A549 (cell line): Measurements from ENCODE around the gene MAP2. TPM values are rescaled to one million over a fixed set of nuclear protein-coding genes. Genes with fewer than 3 reads are reported as not detected.
A peak's percentile ranks its signal among the peaks of the same experiment; 100 is the strongest.

Experiments used
- BHLHE40 ChIP-seq: IDR thresholded peaks from 2 replicates; pipeline ENCODE4 v1.6.1; 2012; ENCODE audit warnings: low read depth, low read length, inconsistent platforms
- CBX8 ChIP-seq: fragments of 200-600 bp; sonication (generic); IDR thresholded peaks from 2 replicates; pipeline ENCODE4 v1.6.1; 2016
- CEBPB ChIP-seq, 2 experiments: fragments of >200 bp in 1 of 2; sonication (Bioruptor Twin) in 1 of 2; formaldehyde crosslinking in 1 of 2; IDR thresholded peaks; 2 replicates each; pipeline ENCODE4 v1.6.1; 2012 to 2016
- CHD2 ChIP-seq: fragments of 150-350 bp; IDR thresholded peaks from 2 replicates; pipeline ENCODE4 v1.6.1; 2014; ENCODE audit warnings: low read length; ENCODE audit not compliant: partially characterized antibody
- EHMT2 ChIP-seq: fragments of 200-600 bp; sonication (generic); IDR thresholded peaks from 2 replicates; pipeline ENCODE4 v1.6.1; 2016; ENCODE audit warnings: antibody characterized with exemption, low read depth, mild to moderate bottlenecking, moderate library complexity
- EP300 ChIP-seq, 2 experiments: fragments of >200 bp; sonication (Bioruptor Twin); formaldehyde crosslinking; IDR thresholded peaks; 2 replicates in 1 of 2; 3 replicates in 1 of 2; pipeline ENCODE4 v1.6.1; 2016 to 2017
- ESRRA ChIP-seq: fragments of 150-350 bp; IDR thresholded peaks from 2 replicates; pipeline ENCODE4 v1.6.1; 2014; ENCODE audit warnings: mild to moderate bottlenecking, low read length, borderline replicate concordance
- FOSB ChIP-seq: fragments of 250-450 bp; sonication (Bioruptor Pico); IDR thresholded peaks from 2 replicates; pipeline ENCODE4 v1.5.0; 2020; ENCODE audit warnings: mild to moderate bottlenecking, moderate library complexity
- GATA3 ChIP-seq: IDR thresholded peaks from 2 replicates; pipeline ENCODE4 v1.6.1; 2012; ENCODE audit warnings: borderline replicate concordance
- HEYL ChIP-seq: fragments of 250-450 bp; sonication (Bioruptor Pico); IDR thresholded peaks from 2 replicates; pipeline ENCODE4 v1.8.0; 2021; ENCODE audit warnings: mild to moderate bottlenecking, moderate library complexity
- HOXB13 ChIP-seq: fragments of 250-450 bp; sonication (Bioruptor Pico); IDR thresholded peaks from 2 replicates; pipeline ENCODE4 v1.5.0; 2020; ENCODE audit warnings: low read depth, mild to moderate bottlenecking, moderate library complexity
- HOXB5 ChIP-seq: fragments of 250-450 bp; sonication (Bioruptor Pico); IDR thresholded peaks from 2 replicates; pipeline ENCODE4 v1.5.0; 2020; ENCODE audit warnings: mild to moderate bottlenecking, moderate library complexity
- JUN ChIP-seq, 2 experiments: fragments of >200 bp; sonication (Bioruptor Twin); formaldehyde crosslinking; IDR thresholded peaks; 2 replicates in 1 of 2; 3 replicates in 1 of 2; pipeline ENCODE4 v1.6.1; 2016 to 2017
- JUNB ChIP-seq: fragments of >200 bp; sonication (Bioruptor Twin); formaldehyde crosslinking; IDR thresholded peaks from 2 replicates; pipeline ENCODE4 v1.6.1; 2016
- KDM1A ChIP-seq: fragments of 200-600 bp; sonication (generic); IDR thresholded peaks from 2 replicates; pipeline ENCODE4 v1.6.1; 2016; ENCODE audit warnings: low read depth, mild to moderate bottlenecking
- MAFK ChIP-seq: fragments of 450-650 bp; IDR thresholded peaks from 2 replicates; pipeline ENCODE4 v1.6.1; 2014; ENCODE audit not compliant: partially characterized antibody
- MAZ ChIP-seq: fragments of 150-350 bp; IDR thresholded peaks from 2 replicates; pipeline ENCODE4 v1.6.1; 2014; ENCODE audit warnings: antibody characterized with exemption, low read depth, low read length, borderline replicate concordance
- MYC ChIP-seq: IDR thresholded peaks from 2 replicates; pipeline ENCODE4 v1.6.1; 2012; ENCODE audit warnings: mild to moderate bottlenecking, inconsistent platforms, low read length, improper control_type of control experiment, borderline replicate concordance
- NFE2L2 ChIP-seq: fragments of 150-350 bp; conservative IDR thresholded peaks from 2 replicates; pipeline ENCODE4 v1.6.1; 2014; ENCODE audit warnings: low read length
- NR3C1 ChIP-seq: fragments of >200 bp; sonication (Bioruptor Twin); formaldehyde crosslinking; IDR thresholded peaks from 3 replicates; pipeline ENCODE4 v1.6.1; 2017
- RCOR1 ChIP-seq: fragments of 150-350 bp; IDR thresholded peaks from 2 replicates; pipeline ENCODE4 v1.6.1; 2014; ENCODE audit warnings: antibody characterized with exemption, low read length, low read depth
- RFX5 ChIP-seq: fragments of 450-650 bp; IDR thresholded peaks from 2 replicates; pipeline ENCODE4 v1.7.1; 2014; ENCODE audit warnings: antibody characterized with exemption, mild to moderate bottlenecking, moderate library complexity
- RNF2 ChIP-seq: fragments of 200-600 bp; sonication (generic); IDR thresholded peaks from 2 replicates; pipeline ENCODE4 v1.6.1; 2016; ENCODE audit warnings: low read depth, mild to moderate bottlenecking, antibody characterized with exemption, moderate library complexity, borderline replicate concordance
- SREBF2 ChIP-seq: fragments of 450-650 bp; IDR thresholded peaks from 2 replicates; pipeline ENCODE4 v1.6.1; 2014; ENCODE audit warnings: mild to moderate bottlenecking, moderate library complexity
- TFCP2L1 ChIP-seq: fragments of 250-450 bp; sonication (Bioruptor Pico); IDR thresholded peaks from 2 replicates; pipeline ENCODE4 v1.5.0; 2021; ENCODE audit warnings: mild to moderate bottlenecking
- TP53 ChIP-seq: fragments of 250-450 bp; sonication (Bioruptor Pico); IDR thresholded peaks from 2 replicates; pipeline ENCODE4 v1.5.0; 2021; ENCODE audit warnings: mild to moderate bottlenecking, moderate library complexity
- ZC3H11A ChIP-seq: fragments of 450-650 bp; IDR thresholded peaks from 2 replicates; pipeline ENCODE4 v1.6.1; 2014; ENCODE audit warnings: antibody characterized with exemption, mild to moderate bottlenecking
- ZFP36 ChIP-seq: fragments of 450-650 bp; IDR thresholded peaks from 2 replicates; pipeline ENCODE4 v1.6.1; 2014; ENCODE audit warnings: borderline replicate concordance; ENCODE audit not compliant: partially characterized antibody
- ZNF302 ChIP-seq: fragments of 250-450 bp; sonication (Bioruptor Pico); IDR thresholded peaks from 2 replicates; pipeline ENCODE4 v1.9.0; 2021; ENCODE audit warnings: inconsistent platforms, mild to moderate bottlenecking, moderate library complexity
- polyA plus RNA-seq, 4 experiments: library from polyadenylated mRNA; depleted of rRNA in 3 of 4; stranded (reverse); fragments of >200 nt; fragmentation: RNase III in 1 of 4; extraction: RNeasy Plus Mini Kit Qiagen cat#74134 plus additional on column Dnase treatment in 1 of 4; gene quantifications; 2 replicates in 3 of 4; 3 replicates in 1 of 4; pipeline ENCODE4 v1.2.3, GENCODE V29; 2011 to 2017
- TF ChIP-seq, protein P1 (sequence below): IDR thresholded peaks from 2 replicates; pipeline ENCODE4 v1.6.1; 2012
- TF ChIP-seq, protein P2 (sequence below): fragments of 200-600 bp; sonication (generic); IDR thresholded peaks from 2 replicates; pipeline ENCODE4 v1.6.1; 2016; ENCODE audit warnings: antibody characterized with exemption, mild to moderate bottlenecking, moderate library complexity
- TF ChIP-seq, protein P3 (sequence below): fragments of 250-450 bp; sonication (Bioruptor Pico); IDR thresholded peaks from 2 replicates; pipeline ENCODE4 v1.5.0; 2020; ENCODE audit warnings: low read depth, mild to moderate bottlenecking, moderate library complexity
- TF ChIP-seq, protein P4 (sequence below): fragments of >200 bp; sonication (Bioruptor Twin); formaldehyde crosslinking; IDR thresholded peaks from 3 replicates; pipeline ENCODE4 v1.6.1; 2016
- TF ChIP-seq, protein P5 (sequence below): fragments of >200 bp; sonication (Bioruptor Twin); formaldehyde crosslinking; IDR thresholded peaks from 3 replicates; pipeline ENCODE4 v1.5.1; 2016
- TF ChIP-seq, protein P6 (sequence below): fragments of 450-650 bp; IDR thresholded peaks from 2 replicates; pipeline ENCODE4 v1.6.1; 2014; ENCODE audit warnings: antibody characterized with exemption

Gene MAP2
- polyA plus RNA-seq, 2 of the 4 experiments (the other 2 are of a cell fraction): 0.53 to 1.8 TPM

DNA sequence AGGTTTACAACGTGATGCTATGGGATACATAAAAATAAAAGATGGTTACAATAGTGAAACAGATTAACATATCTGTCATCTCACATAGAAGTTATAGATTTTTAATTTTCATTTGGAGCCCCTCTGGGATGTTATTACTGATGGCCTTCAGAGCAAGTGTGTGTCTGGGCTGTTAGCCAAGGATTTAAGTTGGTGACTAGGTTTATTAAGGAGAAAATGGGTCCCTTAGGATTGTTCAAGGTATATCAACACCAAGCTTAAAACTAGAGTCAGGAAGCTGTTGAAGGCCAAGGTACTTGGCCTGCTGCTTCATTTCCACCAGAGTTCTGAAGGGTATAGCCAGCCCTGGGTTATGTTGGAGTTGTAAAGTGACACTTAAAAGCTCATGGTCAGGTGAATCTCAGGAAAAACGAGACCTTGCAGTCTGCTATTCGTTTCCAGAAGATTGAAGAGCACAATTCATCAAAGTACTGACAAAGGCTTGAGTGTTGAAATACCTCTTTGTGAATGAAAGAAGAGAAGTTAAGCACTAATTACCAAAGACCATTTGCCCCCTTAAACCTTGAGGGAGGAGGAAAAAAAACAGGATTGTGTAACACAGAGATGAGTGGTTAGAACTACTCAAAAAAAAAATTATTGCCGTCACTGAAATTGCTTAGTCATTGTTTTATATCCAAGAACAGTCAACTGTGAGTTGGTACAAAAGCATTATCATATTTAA is 48.4 kb downstream of the MAP2 start (continued):
- TF ChIP-seq CBX8 (no peak), GATA3 (no peak), JUN (IDR thresholded peaks at IDR 0.05) (no peak), RFX5 (no peak), CEBPB (IDR thresholded peaks at IDR 0.05) (peak; percentile 79; a peak in 3 of 4 replicates), JUNB (peak; percentile 61; the same call in 1 of the 2 replicates), TFCP2L1 (no peak), RNF2 (no peak), RCOR1 (no peak), EHMT2 (no peak), HOXB13 (CRISPR knock-in tag) (0 out of 2 replicates have a peak, but pooled peaks have one; percentile 27), ZC3H11A (no peak), BHLHE40 (no peak), ESRRA (no peak), CHD2 (no peak), EP300 (IDR thresholded peaks at IDR 0.05) (peak; percentile 9 to 34; a peak in 1 of 5 replicates), SREBF2 (no peak), MAZ (no peak), KDM1A (no peak), MYC (no peak), HOXB5 (CRISPR knock-in tag) (no peak), TP53 (CRISPR knock-in tag) (no peak), ZFP36 (no peak), HEYL (no peak), ZNF302 (no peak), NR3C1 (no peak), MAFK (peak; percentile 99), NFE2L2 (peak; percentile 97), FOSB (no peak)
- TF ChIP-seq, protein P1, sequence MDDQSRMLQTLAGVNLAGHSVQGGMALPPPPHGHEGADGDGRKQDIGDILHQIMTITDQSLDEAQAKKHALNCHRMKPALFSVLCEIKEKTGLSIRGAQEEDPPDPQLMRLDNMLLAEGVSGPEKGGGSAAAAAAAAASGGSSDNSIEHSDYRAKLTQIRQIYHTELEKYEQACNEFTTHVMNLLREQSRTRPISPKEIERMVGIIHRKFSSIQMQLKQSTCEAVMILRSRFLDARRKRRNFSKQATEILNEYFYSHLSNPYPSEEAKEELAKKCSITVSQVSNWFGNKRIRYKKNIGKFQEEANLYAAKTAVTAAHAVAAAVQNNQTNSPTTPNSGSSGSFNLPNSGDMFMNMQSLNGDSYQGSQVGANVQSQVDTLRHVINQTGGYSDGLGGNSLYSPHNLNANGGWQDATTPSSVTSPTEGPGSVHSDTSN: no peak
- TF ChIP-seq, protein P2, sequence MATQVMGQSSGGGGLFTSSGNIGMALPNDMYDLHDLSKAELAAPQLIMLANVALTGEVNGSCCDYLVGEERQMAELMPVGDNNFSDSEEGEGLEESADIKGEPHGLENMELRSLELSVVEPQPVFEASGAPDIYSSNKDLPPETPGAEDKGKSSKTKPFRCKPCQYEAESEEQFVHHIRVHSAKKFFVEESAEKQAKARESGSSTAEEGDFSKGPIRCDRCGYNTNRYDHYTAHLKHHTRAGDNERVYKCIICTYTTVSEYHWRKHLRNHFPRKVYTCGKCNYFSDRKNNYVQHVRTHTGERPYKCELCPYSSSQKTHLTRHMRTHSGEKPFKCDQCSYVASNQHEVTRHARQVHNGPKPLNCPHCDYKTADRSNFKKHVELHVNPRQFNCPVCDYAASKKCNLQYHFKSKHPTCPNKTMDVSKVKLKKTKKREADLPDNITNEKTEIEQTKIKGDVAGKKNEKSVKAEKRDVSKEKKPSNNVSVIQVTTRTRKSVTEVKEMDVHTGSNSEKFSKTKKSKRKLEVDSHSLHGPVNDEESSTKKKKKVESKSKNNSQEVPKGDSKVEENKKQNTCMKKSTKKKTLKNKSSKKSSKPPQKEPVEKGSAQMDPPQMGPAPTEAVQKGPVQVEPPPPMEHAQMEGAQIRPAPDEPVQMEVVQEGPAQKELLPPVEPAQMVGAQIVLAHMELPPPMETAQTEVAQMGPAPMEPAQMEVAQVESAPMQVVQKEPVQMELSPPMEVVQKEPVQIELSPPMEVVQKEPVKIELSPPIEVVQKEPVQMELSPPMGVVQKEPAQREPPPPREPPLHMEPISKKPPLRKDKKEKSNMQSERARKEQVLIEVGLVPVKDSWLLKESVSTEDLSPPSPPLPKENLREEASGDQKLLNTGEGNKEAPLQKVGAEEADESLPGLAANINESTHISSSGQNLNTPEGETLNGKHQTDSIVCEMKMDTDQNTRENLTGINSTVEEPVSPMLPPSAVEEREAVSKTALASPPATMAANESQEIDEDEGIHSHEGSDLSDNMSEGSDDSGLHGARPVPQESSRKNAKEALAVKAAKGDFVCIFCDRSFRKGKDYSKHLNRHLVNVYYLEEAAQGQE: no peak
- TF ChIP-seq, protein P3, sequence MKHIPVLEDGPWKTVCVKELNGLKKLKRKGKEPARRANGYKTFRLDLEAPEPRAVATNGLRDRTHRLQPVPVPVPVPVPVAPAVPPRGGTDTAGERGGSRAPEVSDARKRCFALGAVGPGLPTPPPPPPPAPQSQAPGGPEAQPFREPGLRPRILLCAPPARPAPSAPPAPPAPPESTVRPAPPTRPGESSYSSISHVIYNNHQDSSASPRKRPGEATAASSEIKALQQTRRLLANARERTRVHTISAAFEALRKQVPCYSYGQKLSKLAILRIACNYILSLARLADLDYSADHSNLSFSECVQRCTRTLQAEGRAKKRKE (CRISPR knock-in tag): no peak
- TF ChIP-seq, protein P4, sequence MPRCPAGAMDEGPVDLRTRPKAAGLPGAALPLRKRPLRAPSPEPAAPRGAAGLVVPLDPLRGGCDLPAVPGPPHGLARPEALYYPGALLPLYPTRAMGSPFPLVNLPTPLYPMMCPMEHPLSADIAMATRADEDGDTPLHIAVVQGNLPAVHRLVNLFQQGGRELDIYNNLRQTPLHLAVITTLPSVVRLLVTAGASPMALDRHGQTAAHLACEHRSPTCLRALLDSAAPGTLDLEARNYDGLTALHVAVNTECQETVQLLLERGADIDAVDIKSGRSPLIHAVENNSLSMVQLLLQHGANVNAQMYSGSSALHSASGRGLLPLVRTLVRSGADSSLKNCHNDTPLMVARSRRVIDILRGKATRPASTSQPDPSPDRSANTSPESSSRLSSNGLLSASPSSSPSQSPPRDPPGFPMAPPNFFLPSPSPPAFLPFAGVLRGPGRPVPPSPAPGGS: no peak
- TF ChIP-seq, protein P5, sequence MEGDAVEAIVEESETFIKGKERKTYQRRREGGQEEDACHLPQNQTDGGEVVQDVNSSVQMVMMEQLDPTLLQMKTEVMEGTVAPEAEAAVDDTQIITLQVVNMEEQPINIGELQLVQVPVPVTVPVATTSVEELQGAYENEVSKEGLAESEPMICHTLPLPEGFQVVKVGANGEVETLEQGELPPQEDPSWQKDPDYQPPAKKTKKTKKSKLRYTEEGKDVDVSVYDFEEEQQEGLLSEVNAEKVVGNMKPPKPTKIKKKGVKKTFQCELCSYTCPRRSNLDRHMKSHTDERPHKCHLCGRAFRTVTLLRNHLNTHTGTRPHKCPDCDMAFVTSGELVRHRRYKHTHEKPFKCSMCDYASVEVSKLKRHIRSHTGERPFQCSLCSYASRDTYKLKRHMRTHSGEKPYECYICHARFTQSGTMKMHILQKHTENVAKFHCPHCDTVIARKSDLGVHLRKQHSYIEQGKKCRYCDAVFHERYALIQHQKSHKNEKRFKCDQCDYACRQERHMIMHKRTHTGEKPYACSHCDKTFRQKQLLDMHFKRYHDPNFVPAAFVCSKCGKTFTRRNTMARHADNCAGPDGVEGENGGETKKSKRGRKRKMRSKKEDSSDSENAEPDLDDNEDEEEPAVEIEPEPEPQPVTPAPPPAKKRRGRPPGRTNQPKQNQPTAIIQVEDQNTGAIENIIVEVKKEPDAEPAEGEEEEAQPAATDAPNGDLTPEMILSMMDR: no peak
- TF ChIP-seq, protein P6, sequence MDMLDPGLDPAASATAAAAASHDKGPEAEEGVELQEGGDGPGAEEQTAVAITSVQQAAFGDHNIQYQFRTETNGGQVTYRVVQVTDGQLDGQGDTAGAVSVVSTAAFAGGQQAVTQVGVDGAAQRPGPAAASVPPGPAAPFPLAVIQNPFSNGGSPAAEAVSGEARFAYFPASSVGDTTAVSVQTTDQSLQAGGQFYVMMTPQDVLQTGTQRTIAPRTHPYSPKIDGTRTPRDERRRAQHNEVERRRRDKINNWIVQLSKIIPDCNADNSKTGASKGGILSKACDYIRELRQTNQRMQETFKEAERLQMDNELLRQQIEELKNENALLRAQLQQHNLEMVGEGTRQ: no peak
